Left renal pelvis (tissue), 4 donors: ENCODE measurements around the gene EFCAB6. TPM values are rescaled to one million over a fixed set of nuclear protein-coding genes. Genes with fewer than 3 reads are reported as not detected.

Experiments
- DNase-seq, 4 donors: peaks; one replicate each; pipeline ENCODE4 v3.0.0-alpha.2; 2013; ENCODE audit warnings: low read depth in 4 of 4, low spot score in 3 of 4
- polyA plus RNA-seq, 4 donors: library from polyadenylated mRNA; unstranded; fragments of 120-200 nt; gene quantifications; one replicate each; pipeline ENCODE4 v1.2.1, GENCODE V29; 2013; ENCODE audit not compliant: insufficient read length in 4 of 4

EFCAB6 gene
- polyA plus RNA-seq, 4 donors = 1.4 to 5.7 (median 4.8) TPM

DNA sequence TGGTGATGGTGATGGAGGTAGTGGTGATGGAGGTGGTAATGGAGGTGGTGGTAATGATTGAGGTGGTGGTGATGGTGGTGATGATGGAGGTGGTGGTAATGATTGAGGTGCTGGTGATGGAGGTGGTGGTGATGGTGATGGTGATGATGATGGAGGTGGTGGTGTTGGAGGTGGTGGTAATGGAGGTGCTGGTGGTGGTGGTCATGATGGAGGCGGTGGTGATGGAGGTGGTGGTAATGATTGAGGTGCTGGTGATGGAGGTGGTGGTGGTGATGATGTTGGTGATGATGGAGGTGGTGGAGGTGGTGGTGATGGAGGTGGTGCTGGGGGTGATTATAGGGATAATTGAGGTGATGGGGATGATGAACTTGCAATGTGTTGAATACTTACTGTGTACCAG lies 320.4 kb downstream of the EFCAB6 start:
- no peak for DNase-seq

DNA sequence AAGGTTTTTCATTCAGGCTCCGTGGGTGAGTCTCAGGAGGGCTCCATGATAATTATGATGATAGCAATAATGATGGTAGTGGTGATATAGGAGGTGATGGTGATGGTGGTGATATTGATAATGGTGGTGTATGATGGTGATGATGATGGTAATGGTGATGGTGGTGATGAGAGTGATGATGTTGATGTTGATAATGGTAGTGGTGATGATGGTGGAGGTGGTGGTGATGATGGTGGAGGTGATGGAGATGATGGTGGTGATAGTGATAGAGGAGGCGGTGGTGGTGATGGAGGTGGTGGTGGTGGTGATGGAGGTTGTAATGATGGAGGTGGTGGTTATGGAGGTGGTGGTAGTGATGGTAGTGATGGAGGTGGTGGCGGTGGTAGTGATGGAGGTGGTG lies 320.9 kb downstream of the EFCAB6 start:
- no peak for DNase-seq

DNA sequence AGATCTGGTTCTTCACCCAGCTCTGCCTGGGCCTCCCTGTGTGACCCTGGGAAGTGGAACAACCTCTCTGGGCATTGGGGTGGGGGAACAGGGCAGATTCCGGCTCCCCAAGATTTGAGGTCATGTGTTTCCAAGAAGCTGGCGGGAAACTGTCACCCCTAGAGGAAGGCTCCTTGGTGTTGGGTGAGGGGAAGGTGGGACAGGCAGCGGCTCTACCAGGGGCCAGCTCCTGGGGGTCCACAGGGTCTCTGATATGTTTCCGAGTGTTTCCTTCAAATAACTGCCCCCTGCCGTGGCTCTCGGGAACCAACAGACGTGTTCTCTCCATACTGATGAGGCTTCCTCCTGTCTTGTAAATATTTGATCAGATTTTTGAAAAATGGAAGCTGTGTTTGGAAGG lies 321.8 kb downstream of the EFCAB6 start:
- no peak for DNase-seq

DNA sequence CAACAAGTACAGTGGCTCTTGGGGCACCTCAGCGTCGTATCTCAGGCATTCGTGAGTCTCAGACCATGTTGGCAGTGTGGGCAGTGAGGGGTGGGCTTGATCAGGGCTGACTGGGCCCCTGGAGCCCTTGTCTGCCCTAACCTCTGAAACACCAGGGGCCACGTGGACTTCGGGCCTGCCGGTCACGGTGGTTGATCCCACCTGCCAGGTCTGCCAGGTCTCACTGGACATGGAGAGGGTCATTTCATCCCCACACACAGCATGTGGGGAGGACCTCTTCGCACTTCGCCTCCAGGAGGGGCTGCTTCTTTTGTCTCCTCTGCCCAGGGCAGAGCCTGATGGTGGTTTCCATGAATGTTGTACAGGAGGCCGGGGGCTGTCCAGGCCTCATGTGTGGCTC lies 323.2 kb downstream of the EFCAB6 start:
- no peak for DNase-seq

DNA sequence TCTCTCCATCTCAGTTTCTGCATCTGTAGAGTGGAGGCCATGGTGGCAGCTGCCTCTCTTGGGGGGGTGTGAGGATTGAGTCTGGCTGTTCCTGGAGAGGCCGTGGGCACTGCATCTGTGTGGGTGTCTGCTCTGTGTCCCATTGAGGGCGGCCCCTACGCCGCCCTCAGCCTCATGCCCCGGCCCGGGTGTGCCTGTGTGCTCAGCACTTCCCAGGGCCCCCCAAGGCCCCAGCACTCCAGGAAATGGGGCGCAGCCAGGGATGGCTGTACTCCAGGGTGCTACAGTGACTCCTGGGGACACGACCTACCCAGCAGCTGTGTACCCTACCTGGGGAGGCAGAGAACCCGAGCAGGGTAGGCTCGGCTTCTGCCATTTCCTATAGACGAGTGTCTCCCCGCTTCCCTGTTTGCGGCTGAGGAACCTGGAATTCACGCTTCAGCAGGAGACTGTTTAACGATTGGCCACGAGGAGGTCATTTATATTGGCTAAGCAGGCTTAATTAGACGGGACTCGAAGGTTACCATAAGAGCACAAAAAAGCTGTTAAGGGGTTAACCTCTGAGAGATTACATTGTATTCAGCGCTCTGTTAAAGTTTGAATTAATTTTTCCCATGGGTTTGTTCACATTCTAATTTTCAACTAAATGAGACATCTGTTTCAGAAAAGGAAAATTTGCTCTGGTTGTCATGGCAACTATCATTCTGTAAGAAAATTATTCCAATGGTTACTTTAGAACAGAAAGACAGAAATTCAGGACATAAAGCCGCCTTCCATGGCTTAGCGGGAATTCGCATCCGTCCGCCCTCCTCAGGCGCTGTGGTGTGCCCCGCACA lies 323.9 kb downstream of the EFCAB6 start:
- peak in 3 of 4 donors; percentile 10 to 31 (median 19) for DNase-seq

DNA sequence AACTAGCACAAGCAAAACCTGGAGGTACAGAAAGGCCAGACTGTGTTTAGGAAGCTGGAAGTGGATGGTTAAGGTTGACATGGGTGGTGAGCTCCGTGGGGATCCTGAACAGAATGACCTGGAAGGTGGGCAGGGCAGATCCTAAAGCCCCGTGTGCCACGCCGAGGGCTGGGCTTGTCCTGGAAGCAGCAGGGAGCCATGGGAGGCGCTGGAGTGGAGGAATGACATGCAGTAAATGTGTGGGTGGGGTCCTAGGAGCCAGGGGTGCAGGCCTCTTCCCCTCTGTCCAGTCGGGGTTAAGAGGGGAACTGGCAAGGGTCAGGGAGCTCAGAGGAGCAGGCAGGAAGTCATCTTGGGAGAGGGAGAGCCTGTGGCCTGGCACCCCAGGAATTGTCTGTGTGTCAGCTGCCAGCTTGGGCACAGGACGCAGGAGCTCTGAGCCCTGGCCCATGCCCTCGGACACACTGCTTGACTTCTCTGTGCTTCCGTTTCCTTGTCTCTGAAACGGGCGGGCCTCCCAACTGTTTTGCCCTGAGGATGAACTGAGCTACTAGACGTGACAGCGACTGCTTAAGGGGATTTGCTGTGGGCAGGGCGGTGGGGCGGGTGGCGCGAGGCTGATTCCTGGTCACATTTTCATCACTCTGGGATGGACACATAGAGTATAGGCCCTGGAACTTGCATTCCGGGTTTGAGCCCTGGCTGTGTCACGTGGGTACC lies 324.6 kb downstream of the EFCAB6 start:
- no peak for DNase-seq

DNA sequence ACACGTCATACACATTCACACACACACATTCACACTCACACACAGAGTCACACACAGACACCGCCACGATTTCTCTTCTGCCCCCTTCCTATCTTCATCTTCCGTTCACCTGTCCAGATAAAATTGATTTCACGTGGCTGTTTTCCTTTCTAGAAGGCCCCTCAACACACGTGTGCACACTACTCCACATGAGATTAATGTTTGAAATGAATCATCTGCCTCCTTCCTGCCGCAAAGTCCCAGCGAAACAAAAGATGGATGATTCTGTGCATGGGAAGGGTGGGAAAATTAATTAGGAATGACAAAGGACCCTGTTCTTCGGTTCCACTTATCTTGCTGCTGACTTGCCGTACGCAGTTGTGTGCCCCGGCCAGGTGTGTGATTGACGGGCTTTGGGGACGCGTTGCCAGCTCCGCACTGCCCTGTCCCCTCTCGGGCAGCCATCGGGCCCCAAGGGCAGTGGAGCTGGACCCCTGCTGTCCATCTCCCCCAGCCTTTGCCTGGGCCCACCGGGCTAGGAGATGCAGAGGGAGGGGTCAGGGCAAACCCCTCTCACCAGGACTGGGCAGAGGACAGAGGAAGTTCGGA lies 326.5 kb downstream of the EFCAB6 start:
- DNase-seq = no peak

DNA sequence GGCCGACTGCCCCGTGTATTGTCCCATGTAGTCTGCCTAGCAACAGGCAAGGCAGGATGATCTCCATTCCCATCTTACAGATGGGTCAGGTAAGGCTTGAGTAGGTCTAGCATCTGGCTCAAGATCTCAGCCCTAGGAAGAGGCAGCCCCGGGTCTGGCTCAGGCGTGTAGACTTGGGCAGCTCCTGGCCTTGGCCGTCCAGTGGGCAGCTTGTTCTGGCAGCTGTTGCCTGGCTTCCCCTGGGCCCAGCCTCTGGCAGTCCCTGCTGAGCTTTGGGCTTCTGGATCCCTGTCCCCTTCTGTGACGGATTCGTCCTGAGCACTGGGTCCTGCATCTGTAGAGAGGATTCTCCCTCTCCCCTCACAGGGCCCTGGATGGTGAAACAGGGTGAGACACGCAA lies 327.9 kb downstream of the EFCAB6 start:
- no peak for DNase-seq

DNA sequence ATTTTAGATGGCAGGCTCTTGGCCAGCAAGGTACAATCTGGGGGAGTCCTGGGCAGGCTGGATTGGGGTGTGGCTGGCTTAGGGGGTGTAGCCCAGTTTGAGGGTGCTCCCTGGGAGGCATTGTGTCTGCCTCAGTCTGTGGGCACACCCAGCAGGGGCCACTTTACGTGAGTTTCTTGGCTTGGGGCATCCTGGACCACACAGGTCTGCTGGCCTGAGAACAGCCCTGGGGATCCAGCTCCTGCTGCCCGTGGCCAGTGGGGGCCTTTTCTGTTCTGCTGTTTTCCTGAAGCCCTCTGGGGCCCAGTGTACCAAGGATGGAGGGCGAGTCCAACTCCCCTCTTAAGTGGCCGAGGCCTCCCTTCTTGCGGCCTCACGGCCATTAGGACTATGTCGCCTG lies 328.4 kb downstream of the EFCAB6 start:
- no peak for DNase-seq

DNA sequence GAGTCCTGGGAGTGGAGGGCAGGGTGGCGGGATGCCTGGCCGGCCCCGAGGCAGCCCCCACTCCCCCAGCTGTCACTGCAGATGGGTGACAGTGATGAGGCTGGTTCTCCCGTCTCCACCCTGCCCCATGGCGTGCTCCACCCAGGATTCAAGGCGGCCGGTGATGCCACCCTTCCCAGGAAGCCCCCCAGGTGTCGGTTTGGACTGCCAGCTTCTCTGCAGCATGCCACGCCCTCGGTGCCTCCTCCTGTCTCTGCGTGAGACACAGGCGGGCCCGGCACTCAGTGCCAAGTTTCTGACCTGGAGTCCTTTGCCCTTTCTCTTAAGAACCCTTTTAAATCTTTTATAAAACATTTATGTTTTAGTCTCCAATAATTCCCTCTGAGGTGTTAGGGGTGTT lies 328.8 kb downstream of the EFCAB6 start:
- no peak for DNase-seq

DNA sequence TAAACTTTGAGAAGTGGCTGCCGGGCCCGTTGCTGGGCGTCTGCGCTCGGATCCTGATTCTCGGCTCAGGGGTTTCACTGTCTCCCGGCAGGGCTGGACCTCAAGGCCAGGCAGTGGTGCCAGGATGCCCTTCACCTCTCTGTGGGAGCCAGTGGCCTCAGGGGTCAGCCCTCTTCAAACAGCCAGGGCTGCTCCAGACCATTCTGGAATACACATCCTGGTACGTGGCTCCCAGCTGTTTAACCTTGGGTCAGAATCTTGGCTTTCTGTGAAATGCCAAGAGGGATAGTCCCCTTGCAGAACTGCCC lies 329.8 kb downstream of the EFCAB6 start:
- DNase-seq = no peak

DNA sequence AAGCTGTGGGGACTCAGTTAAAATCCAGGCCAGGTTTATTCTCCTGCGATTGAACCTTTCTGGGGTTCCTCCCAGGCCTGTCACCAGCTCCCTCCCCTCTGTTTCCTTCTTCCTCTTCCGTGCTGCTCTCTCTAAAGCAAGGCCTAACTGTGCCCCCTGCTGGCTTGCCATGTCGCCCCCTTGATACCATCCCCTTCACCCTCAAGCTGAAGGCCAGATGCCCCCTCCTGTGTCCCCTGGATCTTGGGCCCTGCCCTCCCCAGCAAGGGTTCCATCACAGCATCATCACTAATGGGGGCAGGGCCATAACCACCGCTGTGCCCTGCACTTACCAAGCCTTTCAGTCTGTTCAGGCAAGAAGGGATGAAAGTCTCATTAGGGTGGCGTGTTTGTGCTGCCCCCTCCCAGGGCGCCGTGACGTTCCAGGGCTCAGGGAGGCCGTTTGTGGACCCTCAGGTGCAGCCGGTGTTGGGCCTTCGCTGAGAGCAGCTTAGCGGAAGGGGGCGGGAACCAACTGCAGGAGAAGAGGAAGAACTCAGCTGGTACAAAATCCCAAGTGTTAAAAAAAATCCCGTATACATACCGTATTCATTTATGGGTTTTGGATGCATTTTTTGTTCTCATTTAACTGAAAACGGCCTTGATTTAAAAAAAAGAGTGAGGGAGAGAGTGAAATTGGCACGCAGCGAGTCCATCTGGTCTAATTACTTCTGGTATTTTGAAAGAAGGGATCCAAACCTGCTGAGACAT lies 330.4 kb downstream of the EFCAB6 start:
- no peak for DNase-seq

DNA sequence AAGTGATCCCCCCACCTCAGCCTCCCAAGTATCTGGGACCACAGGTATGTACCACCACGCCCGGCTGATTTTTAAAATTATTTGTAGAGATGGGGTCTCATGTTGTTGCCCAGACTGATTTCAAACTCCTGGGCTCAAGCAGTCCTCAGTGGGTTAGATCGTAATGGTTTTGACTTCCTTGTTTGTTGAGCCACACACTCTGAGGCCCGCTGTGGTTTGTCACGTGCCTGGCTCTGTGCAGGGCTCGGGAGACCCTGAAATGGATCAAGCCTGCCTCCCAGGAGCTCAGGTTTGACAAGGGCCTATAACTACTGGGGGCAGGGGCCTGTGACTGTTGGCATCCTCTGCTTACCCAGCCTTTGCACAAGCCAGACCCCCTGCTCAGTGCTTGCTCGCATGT lies 332.1 kb downstream of the EFCAB6 start:
- no peak for DNase-seq

DNA sequence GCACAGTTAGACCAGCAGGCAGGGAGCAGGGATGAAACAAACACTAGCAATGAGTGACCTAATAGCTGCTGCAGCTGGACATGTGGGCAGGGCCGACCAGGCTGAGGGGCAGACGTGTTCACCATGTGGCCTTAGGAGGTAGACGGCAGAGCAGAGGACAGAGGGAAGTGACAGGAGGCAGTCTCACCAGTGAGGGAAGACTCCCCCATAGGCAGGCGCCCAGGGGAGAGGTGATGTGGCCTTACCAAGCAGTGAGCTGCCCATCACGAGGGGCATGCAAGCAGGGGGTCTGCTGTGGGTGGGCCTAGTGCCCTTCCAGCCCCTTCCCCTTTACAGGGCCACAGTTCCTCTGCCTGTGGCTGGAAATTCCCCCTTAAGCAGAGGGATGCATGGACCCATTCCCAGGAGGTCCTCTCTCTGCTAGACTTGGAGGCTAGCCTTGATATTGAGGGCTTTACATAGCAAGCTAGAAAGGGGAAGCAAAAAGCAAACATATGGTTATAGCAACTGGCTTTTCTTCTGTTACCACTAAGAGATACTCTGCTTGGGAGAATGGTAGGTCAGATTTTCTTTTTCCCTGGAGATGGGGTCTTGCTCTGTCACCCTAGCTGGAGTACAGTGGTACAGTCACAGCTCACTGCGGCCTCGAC lies 332.7 kb downstream of the EFCAB6 start:
- no peak for DNase-seq

Other genes starting within 250 kb of the EFCAB6 start
- 1 to 10 TPM; 2.5 to 4.1 (median 3.6) TPM for gene SULT4A1, start 50.2 kb upstream of the EFCAB6 start, polyA plus RNA-seq
- not detected for gene PNPLA5, start 79.7 kb upstream of the EFCAB6 start, polyA plus RNA-seq
- gene PNPLA3, start 111.5 kb upstream of the EFCAB6 start, polyA plus RNA-seq = 1 to 10 TPM in 3 of 4 donors, under 1 TPM in 1; 0.94 to 1.8 (median 1.5) TPM
- gene SAMM50, start 143.1 kb upstream of the EFCAB6 start, polyA plus RNA-seq = 10 to 100 TPM; 46.3 to 68.2 (median 64.6) TPM
- 10 to 100 TPM; 14.6 to 24.2 (median 20.2) TPM for gene PARVB, start 212.0 kb upstream of the EFCAB6 start, polyA plus RNA-seq